MM.1S (cell line): ENCODE results near the gene TMEM59.

Experiments used
- CTCF ChIP-seq: fragments of 300-600 bp; sonication (generic); IDR thresholded peaks from 2 replicates; pipeline ENCODE4 v1.5.1; 2016; ENCODE audit warnings: antibody characterized with exemption, low read length, mixed read lengths
- EZH2phosphoT487 ChIP-seq: fragments of 300-600 bp; sonication (generic); IDR thresholded peaks from 2 replicates; pipeline ENCODE4 v1.6.1; 2018; ENCODE audit warnings: antibody characterized with exemption, low read length

- TF ChIP-seq CTCF: no peak
- no peak for TF ChIP-seq EZH2phosphoT487
Observed at GRCh38 chr1:54016343-54017282, 36.4 kb downstream of the TMEM59 start.
